CD4-positive, alpha-beta T cell treated with Interleukin-4 for 1 hour (primary cell): ENCODE data around the gene CDYL.
A peak's percentile ranks its signal among the peaks of the same experiment; 100 is the strongest.
"Not testable (repeated sequence)": the region's sequence is repeated elsewhere in the genome, so short reads cannot be mapped to it uniquely, and the experiment has no call there.

Source experiments
- DNase-seq, 2 donors: peaks; one replicate each; pipeline ENCODE4 v3.0.0-alpha.2; 2020 to 2022

CDYL gene

DNA sequence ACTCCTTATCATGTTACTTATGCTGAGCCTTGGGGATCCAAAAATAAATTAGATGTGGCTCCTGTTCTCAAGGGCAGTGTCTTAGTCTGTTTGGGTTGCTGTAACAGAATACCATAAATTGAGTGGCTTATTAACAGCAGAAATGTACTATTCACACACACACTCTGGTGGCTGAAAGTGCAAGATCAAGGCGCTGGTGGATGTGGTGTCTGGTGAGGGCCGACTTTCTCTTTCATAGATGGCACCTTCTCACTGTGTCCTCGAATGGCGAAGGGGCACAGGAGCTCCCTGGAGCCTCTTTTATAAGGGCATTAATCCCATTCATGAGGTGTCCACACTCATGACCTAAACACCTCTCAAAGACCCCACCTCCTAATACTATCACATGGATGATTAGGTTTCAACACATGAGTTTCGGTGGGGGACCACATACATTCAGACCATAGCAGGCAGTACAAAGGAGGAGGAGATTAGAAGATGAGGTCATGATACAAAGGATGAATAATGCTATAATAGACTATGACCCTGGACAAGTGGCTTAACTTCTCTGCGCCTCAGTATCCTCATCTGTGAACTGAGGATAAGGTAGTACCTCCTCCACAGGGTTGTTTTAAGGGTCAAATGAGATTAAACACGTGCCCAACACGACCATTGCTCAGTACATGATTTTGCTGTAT, 193.5 kb downstream of the CDYL start:
- no peak for DNase-seq

DNA sequence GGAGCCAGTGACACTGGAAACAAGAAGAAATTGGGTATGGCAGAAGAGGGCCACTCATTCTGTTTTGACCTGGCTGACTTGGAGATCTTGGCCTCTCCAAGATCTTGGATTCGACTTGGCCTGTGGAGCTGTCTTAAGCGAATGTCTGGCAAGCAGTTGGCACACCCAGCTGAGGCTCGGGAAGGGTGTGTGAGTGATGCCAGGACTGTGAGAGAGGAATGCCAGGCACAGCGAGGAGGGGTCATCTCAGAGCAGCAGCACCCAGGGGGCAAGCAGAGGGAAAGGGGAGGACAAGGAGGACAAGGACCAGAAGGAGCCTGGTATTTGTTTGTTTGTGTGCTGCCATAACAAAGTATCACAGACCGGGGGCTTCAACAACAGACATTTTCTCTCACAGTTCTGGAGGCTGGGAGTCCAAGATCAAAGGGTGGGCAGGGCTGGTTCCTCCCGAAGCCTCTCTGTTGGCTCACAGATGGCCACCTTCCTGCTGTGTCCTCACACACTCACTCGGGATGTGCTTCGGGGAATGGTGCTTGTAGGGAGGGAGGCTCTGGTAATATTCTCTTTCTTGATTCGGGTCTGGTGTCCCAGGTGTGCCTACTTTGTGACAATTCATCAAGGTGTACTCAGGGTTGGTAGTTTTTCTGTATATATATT, 194.7 kb downstream of the CDYL start:
- DNase-seq: no peak

DNA sequence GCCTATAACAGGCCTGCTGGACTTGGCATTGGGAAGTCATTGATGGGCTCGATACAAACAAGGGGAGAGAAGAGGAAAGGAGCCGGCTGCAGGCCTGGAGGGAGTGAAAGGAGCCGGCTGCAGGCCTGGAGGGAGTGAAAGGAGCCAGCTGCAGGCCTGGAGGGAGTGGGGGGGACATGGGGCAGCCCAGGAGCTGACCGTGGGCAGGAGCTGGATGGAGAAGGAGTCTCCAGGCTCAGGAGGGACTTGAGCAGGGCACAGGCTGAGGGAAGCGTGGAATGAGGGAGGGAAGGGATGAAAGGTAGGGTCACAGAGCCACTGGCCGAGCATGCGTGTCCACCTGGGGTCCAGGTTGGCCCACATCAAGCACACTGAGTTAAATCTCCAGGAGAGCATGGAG, 195.6 kb downstream of the CDYL start:
- no peak for DNase-seq

DNA sequence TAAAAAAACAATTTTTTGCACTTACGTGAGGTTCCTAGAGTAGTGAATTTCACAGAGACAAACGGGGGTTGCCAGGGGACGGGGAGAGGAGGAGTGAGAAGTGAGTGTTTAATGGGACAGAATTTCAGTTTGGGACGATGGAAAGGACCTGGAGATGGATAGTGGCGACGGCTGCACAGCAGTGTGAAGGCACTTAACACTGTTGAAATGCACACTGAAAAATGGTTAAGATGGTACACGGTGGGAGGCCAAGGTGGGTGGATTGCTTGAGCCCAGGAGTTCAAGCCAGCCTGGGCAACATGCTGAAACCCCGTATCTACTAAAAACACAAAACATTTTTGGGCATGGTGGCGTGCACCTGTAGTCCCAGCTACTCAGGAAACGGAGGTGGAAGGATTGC, 196.2 kb downstream of the CDYL start:
- no peak for DNase-seq

DNA sequence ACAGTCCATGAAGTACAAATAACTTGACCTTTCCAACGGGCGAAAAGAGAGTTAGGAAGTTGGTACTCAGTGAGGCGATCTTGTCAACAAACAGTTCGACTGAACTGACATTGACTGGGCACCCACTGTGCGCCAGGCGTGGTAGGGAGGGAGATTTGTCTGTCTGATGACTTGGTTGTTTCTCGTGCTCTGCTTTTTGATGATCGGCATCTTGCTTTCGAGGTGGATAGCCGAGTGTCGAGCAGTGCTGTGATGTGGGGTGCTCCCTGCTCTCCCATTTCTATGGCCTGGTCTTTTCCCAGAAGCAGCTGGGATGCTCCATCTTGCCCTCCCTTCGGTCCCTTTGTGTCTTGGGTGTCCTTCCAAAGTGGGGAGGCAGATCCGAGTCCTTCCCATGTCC, 197.2 kb downstream of the CDYL start:
- no peak for DNase-seq

DNA sequence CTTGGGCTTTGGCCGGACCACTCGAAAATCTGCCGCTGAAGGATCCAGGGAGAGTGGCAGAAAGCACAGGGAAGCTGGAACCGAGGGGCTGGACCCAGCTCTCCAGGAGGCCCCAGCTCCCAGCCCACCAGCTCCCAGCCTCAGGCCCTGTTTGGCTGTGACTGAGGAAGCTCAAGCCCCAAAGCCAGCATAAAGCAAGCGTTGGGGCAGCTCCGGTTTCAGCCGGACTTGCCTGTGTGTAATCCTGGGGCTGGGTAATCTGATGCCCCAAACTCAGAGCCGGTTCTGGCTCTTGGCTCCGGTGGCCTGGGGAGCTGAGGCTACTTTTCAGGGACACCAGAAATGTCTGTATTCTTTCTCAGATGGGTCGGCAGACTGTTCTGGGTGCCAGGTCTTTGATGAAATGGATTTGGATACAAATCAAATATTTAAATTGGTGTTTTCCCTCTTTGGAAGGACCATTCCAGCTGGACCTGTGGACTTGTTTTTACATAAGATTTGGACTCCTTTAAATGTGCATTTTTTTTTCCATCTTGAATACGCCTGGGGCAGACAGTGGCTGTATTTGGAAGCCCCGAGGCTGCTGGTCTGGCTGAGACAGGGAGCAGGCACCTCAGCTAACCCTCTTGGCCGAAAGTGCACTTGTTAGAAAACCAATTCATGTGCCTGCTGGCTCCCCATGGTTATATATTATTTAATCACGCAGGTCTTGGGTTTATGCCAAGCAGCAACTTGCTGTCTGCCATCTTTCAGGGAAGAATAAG, 198.0 kb downstream of the CDYL start:
- no peak for DNase-seq

DNA sequence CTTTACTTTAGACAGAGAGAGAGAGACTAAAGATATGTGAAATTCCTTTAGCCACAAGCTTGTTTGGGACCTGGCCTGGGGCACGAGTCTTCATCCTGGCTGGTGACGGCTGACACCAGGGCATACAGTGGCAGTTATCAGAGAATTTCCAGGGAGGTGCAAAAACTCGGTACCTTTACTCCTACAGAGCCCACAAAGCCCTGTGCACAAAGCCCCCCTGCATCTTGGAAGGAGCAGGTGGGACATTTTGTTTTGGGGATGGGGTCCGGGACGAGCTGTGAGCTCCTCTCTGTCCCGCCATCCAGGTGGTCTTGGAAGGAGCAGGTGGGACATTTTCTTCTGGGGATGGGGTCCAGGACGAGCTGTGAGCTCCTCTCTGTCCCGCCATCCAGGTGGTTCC, 198.8 kb downstream of the CDYL start:
- DNase-seq: no peak

DNA sequence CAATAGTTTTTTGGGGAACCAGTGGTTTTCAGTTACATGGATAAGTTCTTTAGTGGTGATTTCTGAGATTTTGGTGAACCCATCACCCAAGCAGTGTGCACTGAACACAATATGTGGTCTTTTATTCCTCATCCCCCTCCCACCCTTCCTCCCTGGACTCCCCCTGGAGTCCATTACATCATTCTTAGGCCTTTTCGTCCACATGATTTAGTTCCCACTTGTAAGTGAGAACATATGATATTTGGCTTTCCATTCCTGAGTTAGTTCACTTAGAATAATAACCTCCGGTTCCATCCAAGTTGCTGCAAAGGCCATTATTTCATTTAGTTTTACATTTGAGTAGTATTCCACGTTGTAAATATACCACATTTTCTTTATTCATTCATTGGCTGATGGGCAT, 199.3 kb downstream of the CDYL start:
- no peak for DNase-seq

DNA sequence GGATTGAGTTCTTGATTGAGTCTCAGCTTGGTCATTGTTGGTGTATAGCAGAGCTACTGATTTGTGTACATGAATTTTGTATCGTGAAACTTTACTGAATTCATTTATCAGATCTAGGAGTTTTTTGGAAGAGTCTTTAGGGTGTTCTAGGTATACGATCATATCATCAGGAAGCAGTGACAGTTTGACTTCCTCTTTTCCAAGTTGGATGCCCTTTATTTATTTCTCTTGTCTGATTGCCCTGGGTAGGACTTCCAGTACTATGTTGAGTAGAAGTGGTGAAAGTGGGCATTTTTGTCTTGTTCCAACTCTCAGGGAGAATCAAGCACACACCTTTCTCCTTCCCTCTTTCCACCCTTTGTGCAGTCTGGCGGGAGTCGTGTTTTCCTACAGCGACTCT, 201.3 kb downstream of the CDYL start:
- DNase-seq: no peak

DNA sequence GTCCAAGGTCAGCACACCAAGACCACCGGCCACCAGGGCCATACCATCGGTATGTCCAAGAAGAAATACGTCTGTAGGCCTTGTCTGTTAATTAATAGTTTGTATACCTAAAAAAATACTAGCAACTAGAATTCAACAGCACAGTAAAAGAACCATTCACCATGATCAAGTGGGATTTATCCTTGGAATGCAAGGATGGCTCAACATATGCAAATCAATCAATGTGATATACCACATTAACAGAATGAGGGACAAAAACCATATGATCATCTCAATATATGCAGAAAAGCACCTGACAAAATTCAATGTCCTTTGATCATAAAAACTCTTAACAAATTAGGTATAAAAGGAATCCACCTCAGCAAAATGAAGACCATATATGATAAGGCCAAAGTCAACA, 203.2 kb downstream of the CDYL start:
- DNase-seq: no peak

DNA sequence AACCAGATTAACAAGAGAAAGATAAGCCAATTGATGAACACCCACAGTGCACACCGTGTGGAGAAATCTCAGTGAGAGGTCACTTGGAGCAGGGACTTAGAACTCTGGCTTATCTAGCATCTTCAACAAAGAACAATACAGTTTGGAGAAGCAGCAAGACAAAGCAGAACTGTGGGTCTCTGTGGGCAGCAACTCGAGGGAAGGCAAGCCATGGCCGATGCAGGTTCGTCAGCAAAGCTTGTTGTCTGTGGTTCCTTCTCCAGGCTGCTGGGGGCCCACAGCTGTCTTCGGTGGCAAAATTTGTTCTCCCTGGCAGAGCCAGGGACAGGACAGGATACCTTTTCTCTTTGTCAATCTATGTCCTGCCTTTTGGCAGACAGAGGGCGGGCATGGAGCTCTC, 205.6 kb downstream of the CDYL start:
- DNase-seq: no peak

DNA sequence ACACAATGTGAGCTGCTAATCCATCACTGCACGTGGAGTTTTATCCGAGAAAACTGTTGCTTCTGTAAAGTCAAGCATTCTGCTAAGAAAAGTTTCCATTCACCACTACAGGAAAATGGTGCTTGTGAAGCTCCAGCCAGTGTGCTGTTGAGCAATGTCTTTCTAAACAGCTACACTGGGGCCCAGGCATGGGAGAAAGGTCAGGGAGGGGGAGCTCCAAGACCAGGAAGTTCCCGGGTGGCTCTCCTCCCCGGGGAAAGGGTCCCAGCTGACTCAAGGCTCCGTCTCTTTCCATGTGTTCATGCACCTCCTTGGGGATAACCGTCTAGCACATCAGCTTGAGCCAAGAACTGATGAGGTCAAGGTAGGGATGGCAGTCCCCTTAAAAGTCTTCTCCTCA, 207.1 kb downstream of the CDYL start:
- DNase-seq: no peak

DNA sequence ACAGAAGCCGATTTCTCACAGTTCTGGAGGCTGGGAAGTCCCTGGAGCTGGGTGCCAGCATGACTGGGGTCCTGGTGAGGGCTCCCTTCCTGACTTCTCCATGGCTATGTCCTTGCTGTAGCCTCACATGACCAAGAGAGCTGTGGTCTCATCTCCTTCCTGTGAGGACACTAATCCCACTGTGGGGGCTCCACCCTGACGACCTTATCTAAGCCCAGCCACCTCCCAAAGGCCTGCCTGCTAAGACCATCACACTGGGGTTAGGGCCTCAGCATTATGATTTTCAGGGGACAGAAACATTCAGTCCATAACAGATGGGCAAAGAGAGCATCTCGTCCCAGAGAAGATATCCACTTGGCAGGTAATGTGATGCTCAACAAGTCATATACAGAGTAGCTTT, 210.8 kb downstream of the CDYL start:
- DNase-seq: no peak

DNA sequence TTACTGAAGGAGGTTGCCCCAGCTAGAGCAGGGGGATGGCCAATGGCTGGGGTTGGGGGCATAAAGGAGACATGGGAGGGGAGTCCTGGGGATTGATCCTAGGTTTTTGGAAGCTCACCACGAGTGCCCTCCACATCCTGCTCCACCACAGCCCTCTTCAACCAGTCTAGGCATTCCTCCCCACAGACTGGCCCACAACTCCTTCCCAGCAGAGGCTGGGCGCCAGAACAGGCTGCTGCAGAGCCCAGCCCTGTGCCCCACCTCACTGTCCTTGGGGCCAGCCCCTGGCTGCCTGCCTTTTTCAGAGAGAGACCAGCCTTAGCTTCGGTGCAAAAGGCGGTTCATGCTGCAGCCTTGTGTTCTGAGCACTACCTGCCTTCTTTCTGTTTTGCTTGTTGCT, 211.2 kb downstream of the CDYL start:
- DNase-seq: no peak

DNA sequence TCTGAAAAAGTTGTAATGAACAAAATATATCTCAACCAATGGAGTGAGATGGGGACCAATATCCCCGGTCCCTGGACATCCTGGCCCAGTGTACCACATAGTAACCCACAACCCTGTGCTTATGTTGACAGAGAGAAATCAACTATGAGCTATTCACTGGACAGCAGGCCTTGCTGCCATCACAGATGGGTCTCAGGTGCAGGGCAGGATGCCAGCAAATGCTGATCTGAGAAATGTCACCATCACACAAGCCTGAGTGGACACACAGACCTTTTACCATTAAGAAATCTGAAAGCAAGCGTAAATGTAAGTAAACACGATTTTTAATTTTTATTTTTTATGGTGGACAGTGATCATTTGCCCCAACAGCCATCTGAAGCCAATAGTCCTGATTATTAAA, 218.5 kb downstream of the CDYL start:
- DNase-seq: no peak

DNA sequence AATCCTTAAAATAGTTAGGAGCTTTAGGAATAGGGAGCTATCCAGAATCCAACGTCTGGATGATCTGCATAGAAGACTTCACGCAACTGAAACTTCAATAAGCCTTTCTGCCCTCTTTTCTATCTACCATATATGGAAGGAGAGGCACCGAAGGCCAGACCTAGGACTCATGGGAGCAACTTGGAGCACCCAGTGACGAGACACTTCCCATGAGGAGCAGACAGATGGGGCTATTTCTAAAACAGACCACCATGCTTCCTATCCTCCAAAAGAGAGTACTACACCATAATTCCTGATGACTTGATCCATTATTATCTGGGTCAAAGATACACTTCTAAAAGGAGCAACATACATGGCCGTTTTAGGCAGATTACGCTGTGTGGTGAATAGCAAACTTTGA, 221.7 kb downstream of the CDYL start:
- DNase-seq: no peak

DNA sequence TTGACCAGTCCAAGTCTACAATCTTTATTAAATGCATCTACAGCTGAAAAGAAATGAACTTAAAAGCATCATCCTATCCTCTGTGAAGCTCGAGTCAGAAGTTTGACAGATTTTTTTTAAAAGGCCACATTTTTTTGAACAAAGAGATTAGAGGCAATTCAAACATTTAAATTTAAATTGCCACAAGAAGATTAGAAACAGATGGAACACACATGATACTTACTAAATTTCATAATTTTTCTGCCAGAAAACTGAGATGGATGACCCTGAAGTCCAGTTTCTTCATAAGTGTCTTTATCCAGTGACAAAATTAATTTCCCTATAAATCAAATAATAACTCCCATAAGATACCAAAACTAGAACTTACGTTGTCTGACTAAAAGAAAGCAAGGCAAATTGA, 223.4 kb downstream of the CDYL start:
- DNase-seq: no peak

DNA sequence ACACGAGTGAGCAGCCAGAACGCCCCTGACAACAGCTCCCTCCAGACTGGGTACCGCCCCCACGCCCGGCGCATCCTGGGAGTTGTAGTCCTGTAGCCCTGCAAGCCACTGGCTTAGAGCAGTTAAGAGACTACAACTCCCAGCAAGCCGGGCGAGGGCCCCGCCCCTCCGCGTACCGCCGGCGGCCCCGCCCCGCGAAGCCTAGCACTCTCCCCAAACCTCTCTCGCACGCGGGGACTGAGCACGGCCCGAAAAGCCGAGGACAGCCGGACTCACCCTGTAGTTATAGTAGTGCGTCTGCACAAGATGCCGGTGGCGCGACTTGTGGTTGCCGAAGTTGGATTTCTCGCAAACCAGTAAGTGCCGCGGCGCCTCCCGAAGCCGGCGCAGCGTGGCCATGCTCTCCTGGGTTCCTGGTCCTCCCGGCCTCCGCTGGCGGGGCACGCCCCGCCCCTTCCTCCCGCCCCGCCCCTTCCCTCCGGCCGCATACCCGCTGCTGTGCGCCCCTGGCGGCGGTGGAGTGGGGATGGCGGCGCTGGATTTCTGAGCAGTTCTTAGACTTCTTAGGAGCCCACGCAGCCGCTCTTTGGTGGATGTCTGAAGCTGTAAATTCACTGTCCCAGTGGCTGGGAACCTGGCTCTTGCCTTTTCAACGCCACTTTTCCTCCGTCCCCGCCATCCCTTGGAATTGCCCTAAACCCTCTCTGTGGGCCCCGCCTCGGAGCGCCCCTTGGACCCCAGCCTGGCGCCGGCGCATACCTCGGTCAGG, 227.6 kb downstream of the CDYL start, which contains the start of gene RPP40:
RPP40 (minus strand) TSS at position 434 of the 769 bp plus-strand sequence; CDS start at position 399, 35 bp downstream.
- peak; percentile 98 for DNase-seq

DNA sequence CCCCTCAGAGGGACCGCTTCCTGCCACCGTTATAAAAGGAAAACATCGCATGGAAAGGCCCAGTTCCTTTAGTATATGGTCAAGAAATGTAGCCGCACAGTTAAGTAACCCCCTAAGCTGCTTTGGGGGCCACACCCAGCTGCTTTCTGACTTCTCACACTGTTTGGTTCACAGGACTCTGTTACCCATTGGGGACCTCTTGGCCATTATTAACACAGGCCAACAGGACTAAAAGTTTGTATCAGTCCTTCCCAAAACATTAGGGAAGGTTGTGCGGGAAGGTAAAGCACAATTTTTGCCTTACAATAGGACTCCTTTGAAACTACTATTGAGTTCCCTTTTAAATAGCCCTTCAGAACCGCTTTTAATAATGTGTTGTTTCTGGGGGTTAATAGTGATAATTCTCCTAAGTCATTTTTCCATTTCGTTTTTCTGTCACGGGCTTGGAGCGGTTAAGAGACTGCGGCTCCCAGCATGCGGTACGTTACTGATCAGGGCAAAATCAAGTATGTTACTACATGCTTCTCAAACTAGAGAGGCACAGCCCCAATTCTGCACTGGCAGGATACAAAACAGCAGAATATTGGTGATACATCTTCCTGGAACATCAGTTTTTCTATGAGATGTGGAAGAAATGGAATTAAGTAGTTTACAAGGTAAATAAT, 228.3 kb downstream of the CDYL start:
- DNase-seq: no peak

DNA sequence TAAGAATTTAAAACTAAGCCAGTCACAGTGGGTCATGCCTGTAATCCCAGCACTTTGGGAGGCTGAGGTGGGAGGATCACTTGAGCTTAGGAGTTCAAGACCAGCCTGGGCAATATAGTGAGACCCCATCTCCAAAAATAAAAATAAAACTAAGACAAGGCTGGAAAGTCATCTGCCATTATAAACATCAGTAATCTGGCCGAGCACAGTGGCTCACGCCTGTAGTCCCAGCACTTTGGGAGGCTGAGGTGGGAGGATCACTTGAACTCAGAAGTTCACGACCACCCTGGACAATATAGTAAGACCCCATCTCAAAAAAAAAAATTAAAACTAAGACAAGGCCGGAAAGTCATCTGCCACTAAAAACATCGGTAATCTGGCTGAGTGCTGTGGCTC, 228.8 kb downstream of the CDYL start:
- DNase-seq: not testable (repeated sequence)
